SU-DHL-6 (cell line): ENCODE data around the gene KMT5B.

Experiments used
- H2AFZ ChIP-seq: fragments of 200-600 bp; sonication (generic); 2 replicates; pipeline ENCODE4 v1.6.1; 2014; ENCODE audit warnings: low read depth, mild to moderate bottlenecking, moderate library complexity, mixed read lengths, antibody characterized with exemption, low read length; ENCODE audit not compliant: severe bottlenecking
- H3F3A ChIP-seq: fragments of 200-600 bp; shearing (Covaris generic); 2 replicates; pipeline ENCODE4 v1.6.0; 2016; ENCODE audit warnings: antibody characterized with exemption, mild to moderate bottlenecking; ENCODE audit not compliant: insufficient read depth
- H3K27ac ChIP-seq: fragments of 200-600 bp; sonication (generic); 2 replicates; pipeline ENCODE4 v1.5.1; 2016; ENCODE audit warnings: low read depth, mild to moderate bottlenecking, low read length, moderate library complexity, mixed read lengths
- H3K27me3 ChIP-seq: fragments of 200-600 bp; sonication (generic), shearing (Covaris generic); 2 replicates; pipeline ENCODE4 v1.6.0; 2014; ENCODE audit warnings: mild to moderate bottlenecking, low read length
- H3K36me3 ChIP-seq: fragments of 200-600 bp; sonication (generic); 2 replicates; pipeline ENCODE4 v1.6.1; 2014; ENCODE audit warnings: mild to moderate bottlenecking, low read length, mixed read lengths
- H3K4me2 ChIP-seq: fragments of 300-600, 200-600 bp; shearing (Covaris generic), sonication (generic); 2 replicates; pipeline ENCODE4 v1.6.0; 2014; ENCODE audit warnings: low read length, low read depth, mild to moderate bottlenecking; ENCODE audit not compliant: poor library complexity, severe bottlenecking
- H3K4me3 ChIP-seq: fragments of 200-600 bp; sonication (generic); 2 replicates; pipeline ENCODE4 v1.5.1; 2014; ENCODE audit warnings: antibody characterized with exemption, low read length, mild to moderate bottlenecking, mixed read lengths; ENCODE audit not compliant: insufficient read depth, poor library complexity, severe bottlenecking
- H3K79me2 ChIP-seq: fragments of 200-600 bp; sonication (generic); 2 replicates; pipeline ENCODE4 v1.6.1; 2014; ENCODE audit warnings: mild to moderate bottlenecking, low read length, moderate library complexity; ENCODE audit not compliant: insufficient read depth
- H3K9ac ChIP-seq: fragments of 200-600 bp; sonication (generic); 2 replicates; pipeline ENCODE4 v1.7.0; 2014; ENCODE audit warnings: mild to moderate bottlenecking, low read length
- H3K9me2 ChIP-seq: fragments of 200-600 bp; sonication (generic); replicated peaks from 2 replicates; pipeline ENCODE4 v1.6.1; 2014; ENCODE audit warnings: low read length; ENCODE audit not compliant: insufficient read depth
- H3K9me3 ChIP-seq: fragments of 200-600 bp; sonication (generic); 2 replicates; pipeline ENCODE4 v1.6.1; 2014; ENCODE audit warnings: low read length, mixed read lengths; ENCODE audit not compliant: insufficient read depth
- H4K20me1 ChIP-seq: fragments of 200-600 bp; sonication (generic); 2 replicates; pipeline ENCODE4 v1.6.1; 2014; ENCODE audit warnings: low read depth, mild to moderate bottlenecking, antibody characterized with exemption, low read length, moderate library complexity, mixed read lengths
- EZH2phosphoT487 ChIP-seq: fragments of 200-600 bp; sonication (generic), shearing (Covaris generic); conservative IDR thresholded peaks from 2 replicates; pipeline ENCODE4 v1.6.1; 2018; ENCODE audit warnings: mild to moderate bottlenecking, antibody characterized with exemption, low read length, moderate library complexity, mixed read lengths
- TF ChIP-seq, protein P1 (sequence below): fragments of 200-600 bp; sonication (generic); IDR thresholded peaks from one replicate; pipeline ENCODE4 v1.5.1; 2017; ENCODE audit warnings: antibody characterized with exemption, mild to moderate bottlenecking, low read length, moderate library complexity; ENCODE audit not compliant: insufficient read depth, poor library complexity, severe bottlenecking

Gene KMT5B

DNA sequence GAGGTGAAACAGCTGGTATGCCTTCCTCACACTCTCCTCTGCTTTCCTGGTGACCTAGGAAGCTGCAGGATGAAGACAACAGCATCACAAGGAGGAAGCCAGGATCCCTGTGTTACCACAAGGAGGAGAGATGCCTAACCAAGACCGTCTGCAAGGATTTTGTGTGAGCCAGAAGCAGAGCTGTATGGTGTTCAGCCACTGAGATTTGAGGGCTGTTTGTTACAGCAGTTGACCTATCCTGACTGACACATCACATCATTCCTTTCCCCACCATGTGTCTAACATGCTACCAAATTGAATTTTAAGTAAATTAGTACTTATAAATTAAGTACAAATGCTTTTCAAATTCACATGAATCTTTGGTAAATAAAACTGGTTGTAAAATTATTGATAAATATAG is 83.0 kb downstream of the KMT5B start:
- Histone ChIP-seq H3K36me3 (no peaks in the 10 kb centered on the region), H3K9me2 (no peaks in the 10 kb centered on the region), H3K27me3 (no peaks in the 10 kb centered on the region), H3K27ac (no peak overlapping the region), H3K79me2 (no peaks in the 10 kb centered on the region), H3K4me3 (no peak overlapping the region), H2AFZ (no peak overlapping the region), H3K9me3 (peaks cover 6% of the 10 kb centered on the region; the same call in 1 of the 2 replicates), H4K20me1 (no peaks in the 10 kb centered on the region), H3F3A (no peaks in the 10 kb centered on the region), H3K9ac (no peak overlapping the region), H3K4me2 (no peak overlapping the region)
- TF ChIP-seq, protein P1, sequence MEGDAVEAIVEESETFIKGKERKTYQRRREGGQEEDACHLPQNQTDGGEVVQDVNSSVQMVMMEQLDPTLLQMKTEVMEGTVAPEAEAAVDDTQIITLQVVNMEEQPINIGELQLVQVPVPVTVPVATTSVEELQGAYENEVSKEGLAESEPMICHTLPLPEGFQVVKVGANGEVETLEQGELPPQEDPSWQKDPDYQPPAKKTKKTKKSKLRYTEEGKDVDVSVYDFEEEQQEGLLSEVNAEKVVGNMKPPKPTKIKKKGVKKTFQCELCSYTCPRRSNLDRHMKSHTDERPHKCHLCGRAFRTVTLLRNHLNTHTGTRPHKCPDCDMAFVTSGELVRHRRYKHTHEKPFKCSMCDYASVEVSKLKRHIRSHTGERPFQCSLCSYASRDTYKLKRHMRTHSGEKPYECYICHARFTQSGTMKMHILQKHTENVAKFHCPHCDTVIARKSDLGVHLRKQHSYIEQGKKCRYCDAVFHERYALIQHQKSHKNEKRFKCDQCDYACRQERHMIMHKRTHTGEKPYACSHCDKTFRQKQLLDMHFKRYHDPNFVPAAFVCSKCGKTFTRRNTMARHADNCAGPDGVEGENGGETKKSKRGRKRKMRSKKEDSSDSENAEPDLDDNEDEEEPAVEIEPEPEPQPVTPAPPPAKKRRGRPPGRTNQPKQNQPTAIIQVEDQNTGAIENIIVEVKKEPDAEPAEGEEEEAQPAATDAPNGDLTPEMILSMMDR, result no peak
- no peak for TF ChIP-seq EZH2phosphoT487

DNA sequence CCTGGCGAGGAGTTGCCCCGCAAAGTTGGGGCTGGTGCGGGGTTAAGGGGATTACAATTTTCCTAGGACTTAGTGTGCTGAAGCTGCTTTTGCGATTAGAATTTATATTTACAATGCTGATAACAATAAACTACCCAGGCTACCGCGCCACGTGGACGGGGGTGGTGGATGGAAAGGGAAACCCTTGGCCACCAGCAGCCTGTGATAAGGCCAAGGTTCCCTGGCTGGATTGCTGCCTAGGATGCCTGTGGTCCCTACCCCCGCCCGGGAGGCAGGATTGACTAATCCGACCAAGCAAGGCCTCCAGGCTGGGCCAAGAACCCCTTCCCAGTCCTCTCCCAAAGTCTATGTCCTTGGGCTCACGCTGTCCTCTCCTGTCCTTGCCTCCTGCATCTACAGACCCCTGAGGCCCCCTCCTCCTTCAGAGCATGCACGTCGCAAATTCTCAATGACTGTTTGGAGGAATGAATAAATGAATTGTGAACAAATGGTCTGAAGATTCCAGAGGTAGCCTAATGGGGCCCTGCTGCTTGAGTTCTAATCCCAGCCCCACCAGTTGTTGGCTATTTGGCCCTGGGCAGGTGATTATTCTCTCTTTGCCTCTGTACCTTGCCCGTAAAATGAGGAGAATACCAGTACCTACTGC is 84.3 kb downstream of the KMT5B start:
- no peaks in the 10 kb centered on the region for H4K20me1 ChIP-seq
- H3F3A ChIP-seq, result no peaks in the 10 kb centered on the region
- TF ChIP-seq, protein P1, result no peak
- TF ChIP-seq EZH2phosphoT487, result no peak
- no peaks in the 10 kb centered on the region for H3K36me3 ChIP-seq
- H3K27ac ChIP-seq, result no peak overlapping the region
- H3K9me3 ChIP-seq, result peaks cover 5% of the 10 kb centered on the region; the same call in 1 of the 2 replicates
- no peak overlapping the region for H3K9ac ChIP-seq
- H3K79me2 ChIP-seq, result no peaks in the 10 kb centered on the region
- no peaks in the 10 kb centered on the region for H3K9me2 ChIP-seq
- no peak overlapping the region for H3K4me2 ChIP-seq
- H3K4me3 ChIP-seq, result no peak overlapping the region
- no peaks in the 10 kb centered on the region for H3K27me3 ChIP-seq
- H2AFZ ChIP-seq, result no peak overlapping the region

DNA sequence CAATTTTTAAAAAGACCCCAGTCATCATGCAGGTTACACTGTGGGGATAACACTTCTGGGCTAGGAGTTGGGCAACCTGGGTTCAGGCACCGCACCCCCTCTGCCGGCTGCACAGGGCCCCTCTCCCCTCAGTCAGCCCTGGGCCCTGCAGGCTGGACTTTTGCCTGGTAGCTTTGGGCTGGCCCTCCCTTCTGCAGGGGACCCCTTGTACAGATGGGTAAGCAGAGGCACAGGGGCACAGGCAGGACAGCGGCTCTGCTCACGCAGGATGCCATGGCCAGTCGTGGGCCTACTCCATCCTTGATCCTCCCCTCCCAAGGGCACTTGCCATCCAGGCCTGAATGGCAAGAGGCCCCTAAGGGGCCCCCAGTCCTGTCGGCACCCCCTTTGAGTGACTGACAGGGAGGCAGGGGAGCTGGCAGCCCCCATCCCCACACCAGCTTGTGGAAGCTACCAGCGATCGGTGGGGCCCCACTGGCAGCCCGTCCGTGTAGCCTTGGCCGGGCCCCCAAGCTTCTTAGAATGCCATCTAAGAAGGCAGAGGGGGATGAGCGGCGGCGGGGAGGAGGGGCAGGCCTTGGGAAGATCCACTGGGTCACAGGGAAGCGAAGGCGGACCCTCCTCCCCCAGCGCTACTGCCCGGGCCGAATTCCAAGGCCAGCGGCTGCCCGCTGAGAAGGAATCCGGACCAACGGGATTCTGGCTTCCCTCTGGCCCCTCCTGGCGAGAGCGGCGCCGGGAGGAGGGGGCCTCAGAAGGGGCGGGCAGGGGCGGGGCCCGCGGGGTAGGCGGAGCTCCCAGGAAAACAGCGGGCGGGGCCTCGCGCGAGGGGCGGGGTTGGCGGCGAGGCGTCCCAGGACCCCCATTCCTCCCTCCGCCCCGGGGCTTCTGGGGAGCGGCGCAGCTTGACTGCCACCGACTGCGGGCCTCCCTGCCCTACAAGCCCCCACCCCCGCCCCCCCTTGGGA is 85.1 kb downstream of the KMT5B start:
- no peak overlapping the region for H2AFZ ChIP-seq
- no peaks in the 10 kb centered on the region for H3K9me2 ChIP-seq
- no peaks in the 10 kb centered on the region for H3K79me2 ChIP-seq
- H3K9me3 ChIP-seq, result no peaks in the 10 kb centered on the region
- TF ChIP-seq, protein P1, result no peak
- TF ChIP-seq EZH2phosphoT487, result no peak
- H3K4me2 ChIP-seq, result no peak overlapping the region
- H3K27me3 ChIP-seq, result no peaks in the 10 kb centered on the region
- H3F3A ChIP-seq, result no peaks in the 10 kb centered on the region
- no peak overlapping the region for H3K27ac ChIP-seq
- no peaks in the 10 kb centered on the region for H4K20me1 ChIP-seq
- no peaks in the 10 kb centered on the region for H3K36me3 ChIP-seq
- no peak overlapping the region for H3K9ac ChIP-seq
- no peak overlapping the region for H3K4me3 ChIP-seq
